Daoy (cell line): ENCODE measurements around the gene VASH1. TPM values are rescaled to one million over a fixed set of nuclear protein-coding genes. Genes with fewer than 3 reads are reported as not detected.
A peak's percentile ranks its signal among the peaks of the same experiment; 100 is the strongest.

Experiments
- DNase-seq: peaks from one replicate; pipeline ENCODE4 v3.0.0-alpha.2; 2015; ENCODE audit warnings: low read depth
- total RNA-seq: library from RNA; depleted of rRNA; stranded (reverse); fragments of >200 nt; shearing (Covaris generic); gene quantifications from 2 replicates; pipeline ENCODE4 v1.2.3, GENCODE V29; 2014

Gene VASH1
- total RNA-seq, 1 experiment from 2014 or later, result 2.9 TPM

DNA sequence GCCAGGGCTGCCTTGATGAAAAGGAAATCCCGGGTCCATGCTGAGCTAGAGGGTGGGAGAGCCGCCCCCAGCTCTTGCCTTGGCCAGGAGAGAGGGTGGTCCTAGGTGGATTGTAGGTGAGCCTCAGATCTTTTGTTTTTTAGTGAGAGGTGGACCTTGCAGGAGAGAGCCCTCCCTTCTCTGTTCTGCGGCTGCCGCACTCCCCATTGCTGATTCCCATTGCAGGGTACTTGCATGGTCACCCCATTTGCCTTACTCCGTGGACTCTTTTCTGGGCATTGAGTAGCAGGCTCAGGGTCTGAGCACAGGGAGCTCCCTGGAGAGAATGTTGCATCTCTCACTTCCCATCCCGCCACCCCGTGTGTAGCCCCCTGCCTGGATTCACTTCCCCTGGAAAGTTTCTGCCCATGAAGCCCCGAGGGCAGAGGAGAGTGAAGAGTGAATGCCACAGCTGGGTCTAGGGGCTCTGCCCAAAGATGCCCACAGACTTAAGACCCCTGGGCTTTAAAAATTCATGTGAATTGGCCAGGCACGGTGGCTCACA lies 10.2 kb downstream of the VASH1 start:
- no peak for DNase-seq

DNA sequence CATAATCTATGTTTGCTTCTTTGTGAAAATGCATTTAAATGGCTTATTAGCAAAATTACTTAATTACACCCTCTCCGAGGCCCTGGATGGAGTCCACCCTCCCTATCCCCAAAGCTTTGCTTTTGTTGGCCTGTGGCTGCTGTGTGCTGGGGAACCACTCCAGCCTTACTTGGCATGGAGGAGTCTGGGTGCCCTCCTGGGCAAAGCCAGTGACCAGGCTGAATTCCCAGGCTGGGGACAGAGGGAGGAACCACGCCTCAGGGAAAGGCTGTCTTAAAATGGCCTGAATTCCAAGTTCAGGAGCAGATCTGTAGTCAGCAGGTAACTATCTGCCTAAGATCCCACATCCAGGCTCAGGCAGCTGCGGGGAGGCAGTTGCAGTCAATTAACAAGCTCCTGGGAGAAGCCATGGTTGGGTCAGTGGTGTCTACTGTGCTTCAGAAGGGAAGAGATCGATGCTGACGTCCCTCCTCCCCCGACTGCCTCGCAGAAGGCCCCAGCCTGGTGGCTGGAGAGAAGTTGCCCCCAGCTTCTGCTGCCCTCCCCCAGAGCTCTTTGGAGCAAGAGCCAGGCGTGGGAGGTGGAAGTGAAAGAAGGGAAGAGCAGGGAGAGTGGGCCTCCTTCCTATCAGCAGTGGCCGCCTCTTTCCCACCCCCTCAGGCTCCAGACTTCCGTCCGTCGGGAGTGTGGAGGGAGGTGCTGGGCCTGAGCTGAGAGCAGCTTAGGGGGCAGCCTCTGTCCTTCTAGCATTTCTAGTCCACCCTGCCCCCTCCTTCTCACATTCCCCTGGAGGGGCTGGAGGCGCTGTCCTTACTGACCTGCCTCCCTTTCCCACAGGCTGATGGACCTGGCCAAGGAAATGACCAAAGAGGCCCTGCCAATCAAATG lies 11.3 kb downstream of the VASH1 start:
- peak; percentile 79 for DNase-seq

DNA sequence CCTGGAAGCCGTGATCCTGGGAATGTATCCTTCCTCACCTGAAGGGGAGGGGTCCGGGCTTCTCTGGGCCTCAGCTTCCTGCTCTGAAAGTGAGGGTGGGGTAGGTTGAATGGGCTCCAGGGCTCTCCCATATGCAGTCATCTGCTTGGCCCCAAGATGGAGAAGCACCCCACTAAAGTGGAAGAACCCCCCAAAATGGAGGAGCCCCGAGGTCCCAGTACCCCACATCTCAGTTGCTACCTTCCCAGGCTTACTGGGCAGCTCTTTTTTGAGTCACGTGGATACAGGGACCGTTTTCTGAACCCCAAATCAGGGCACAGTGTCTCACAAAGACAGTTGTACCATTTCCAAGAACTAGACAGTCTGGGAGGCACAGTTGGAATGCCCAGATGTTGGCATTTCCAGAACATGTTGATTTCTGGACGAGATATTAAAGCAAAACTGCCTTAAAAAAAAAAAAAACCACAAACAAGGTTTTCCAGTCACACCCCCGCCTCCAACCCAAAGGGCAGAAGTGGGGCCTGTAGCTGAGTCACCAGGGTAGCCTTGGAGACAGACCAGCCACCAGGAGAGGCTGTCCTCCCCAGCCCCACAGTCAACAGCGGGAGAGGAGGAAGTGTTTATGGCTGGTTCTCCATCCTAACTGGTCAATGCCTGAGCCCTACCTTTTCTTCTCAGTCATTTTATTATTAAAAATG lies 12.1 kb downstream of the VASH1 start:
- peak; percentile 94 for DNase-seq

DNA sequence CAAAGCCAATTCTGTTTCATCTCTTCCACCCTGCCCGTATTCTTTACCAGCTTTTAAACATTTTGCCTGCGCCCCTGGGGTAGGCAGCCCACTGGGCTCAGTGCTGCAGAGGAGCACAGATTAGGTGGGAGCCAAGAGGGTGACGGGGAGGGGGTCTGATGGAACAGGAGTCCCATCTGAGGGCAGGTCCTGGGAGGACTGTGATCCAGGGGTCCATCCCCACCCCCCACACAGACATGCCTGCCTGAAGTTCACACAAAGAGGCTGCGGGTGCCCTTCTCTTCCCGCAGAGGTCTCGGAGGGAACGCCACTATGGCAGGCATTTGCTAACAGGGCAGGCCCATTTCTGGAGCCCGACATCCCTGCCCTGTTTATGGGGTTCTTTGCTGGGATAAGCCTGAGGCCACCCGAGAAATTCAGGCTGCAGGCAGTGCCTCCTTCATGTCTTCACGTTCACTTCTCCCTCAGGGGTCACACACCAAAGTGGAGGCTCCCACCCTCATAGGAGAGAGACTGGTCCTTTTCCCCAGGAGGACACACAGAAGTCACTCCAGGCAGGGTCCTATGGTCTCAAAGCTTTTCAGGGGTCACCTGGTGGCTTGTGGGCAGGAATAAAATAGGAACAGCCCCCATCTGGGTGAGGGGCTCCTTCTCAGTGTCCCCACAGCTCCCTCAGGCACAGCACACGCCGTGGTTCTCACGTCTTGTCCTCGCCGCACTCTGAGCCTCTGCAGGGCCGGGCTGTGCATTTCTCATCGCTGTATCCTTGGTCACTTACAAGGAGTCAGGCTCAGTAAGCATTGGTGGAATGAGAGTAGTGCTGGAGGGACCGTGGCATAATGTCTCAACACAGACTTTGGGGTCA lies 12.9 kb downstream of the VASH1 start:
- no peak for DNase-seq

DNA sequence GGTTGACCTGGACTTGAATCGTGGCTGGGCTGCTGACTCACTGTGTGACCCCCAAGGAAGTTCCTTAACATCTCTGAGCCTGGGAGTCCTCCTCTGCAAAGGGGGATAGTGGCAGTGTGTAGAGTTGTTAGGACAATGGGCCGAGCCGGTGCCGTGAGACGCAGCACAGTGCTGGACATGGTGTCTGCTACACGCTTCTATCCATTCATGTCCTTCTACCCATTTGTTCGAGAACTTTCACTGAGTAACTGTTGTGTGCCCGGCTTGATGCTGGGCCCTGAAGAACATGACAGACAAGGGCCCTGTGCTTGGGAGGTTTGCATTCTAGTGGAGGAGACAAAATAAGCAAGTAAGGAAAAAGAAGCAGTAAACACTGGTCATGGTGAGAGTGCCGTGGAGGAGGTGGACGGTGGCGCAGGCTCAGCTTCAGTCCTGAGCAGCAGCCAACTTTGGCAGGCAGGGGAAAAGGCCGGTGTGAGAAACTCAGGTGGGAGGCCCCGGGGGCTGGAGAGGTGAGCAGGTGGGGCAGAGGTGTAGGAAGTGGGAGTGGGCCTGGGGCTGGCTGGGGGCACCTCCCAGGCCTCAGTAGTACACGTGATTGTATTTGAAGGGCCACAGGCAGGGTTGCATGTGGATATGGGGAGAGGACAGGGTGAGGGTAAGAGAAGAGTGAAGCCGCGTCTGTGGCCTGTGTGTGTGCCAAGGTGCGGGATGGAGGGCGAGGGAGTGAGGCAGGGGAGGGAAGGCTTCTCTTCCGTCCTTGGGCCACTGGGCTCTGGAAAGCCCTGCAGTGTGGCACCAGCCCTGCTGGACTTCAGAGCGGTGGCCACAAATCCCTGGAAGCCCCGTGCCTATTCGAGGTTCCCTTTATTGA lies 13.8 kb downstream of the VASH1 start:
- DNase-seq, result no peak

DNA sequence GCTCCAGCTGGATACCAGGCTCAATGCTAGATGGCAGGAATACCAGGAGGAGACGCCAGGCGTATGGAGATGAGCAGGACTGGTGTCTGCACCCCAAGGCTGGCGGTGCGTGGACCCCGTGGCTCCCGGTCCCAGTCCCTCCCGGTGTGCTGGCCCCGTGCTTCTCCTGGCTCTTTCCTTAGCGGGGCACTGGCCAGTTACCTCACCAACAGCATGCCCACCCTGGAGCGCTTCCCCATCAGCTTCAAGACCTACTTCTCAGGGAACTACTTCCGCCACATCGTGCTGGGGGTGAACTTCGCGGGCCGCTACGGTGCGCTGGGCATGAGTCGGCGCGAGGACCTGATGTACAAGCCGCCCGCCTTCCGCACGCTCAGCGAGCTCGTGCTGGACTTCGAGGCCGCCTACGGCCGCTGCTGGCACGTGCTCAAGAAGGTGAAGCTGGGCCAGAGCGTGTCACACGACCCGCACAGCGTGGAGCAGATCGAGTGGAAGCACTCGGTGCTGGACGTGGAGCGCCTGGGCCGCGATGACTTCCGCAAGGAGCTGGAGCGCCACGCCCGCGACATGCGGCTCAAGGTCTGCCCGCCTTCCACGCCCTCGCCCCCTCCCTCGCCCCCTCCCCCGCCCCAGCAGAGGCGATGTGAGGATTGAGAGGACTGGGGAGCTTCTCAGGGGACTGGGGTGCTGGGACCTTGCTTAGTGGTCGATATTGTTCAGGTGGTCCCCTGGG lies 14.6 kb downstream of the VASH1 start:
- DNase-seq, result no peak

DNA sequence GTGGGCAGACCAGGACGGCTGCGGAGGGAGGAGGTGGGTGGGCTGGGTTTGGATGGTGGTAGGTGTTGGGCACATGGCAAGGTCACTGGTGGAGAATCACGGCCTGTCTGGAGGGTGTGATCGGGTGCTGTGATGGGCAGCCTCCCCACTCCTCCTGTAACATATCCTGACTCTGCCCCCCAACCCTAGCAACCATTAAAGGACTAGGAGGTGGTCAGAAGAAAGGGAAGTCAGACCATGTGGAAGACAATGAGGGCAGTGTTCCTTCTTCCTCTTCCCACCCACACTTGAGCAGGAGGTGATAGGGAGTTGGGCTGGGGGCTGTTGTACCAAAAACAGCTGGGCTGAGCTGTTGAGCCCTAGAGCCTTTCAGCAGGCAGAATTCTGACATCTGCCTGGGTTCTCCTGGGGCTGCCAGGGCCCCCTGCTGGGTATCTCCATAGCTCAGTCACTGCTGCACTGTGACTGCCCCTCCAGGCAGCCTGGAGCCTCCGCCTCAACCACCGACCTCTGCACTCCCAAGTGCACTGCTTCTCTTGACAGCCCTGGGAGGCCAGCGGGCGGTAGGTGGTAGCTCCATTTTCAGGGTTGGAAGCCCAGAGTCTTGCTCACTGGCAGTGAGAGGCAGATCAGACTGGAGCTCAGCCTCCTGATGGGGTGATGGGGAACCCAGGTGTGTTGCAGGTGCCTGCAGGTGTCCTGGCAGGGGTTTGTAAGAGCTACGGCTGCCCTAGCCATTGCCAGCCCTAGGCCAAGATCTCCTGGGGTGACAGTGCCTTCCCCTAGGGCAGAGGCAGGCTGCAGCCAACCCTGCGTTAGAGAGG lies 15.4 kb downstream of the VASH1 start:
- no peak for DNase-seq

DNA sequence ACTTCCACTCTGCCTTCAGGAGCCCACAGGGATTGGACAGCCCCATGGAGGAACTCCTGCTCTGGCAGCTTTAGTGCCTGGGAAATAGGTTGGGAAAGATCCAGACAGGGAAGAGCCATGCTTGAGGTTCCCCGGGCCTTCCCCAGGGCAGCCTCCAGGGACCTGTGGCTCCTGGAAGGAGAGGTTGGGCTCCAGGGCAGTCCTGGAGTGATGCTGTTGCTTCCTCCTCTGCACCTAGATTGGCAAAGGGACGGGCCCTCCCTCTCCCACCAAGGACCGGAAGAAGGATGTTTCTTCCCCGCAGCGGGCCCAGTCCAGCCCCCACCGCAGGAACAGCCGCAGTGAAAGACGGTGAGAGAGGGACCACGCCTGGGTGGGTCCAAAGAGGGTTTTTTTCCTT lies 16.5 kb downstream of the VASH1 start:
- DNase-seq, result no peak

DNA sequence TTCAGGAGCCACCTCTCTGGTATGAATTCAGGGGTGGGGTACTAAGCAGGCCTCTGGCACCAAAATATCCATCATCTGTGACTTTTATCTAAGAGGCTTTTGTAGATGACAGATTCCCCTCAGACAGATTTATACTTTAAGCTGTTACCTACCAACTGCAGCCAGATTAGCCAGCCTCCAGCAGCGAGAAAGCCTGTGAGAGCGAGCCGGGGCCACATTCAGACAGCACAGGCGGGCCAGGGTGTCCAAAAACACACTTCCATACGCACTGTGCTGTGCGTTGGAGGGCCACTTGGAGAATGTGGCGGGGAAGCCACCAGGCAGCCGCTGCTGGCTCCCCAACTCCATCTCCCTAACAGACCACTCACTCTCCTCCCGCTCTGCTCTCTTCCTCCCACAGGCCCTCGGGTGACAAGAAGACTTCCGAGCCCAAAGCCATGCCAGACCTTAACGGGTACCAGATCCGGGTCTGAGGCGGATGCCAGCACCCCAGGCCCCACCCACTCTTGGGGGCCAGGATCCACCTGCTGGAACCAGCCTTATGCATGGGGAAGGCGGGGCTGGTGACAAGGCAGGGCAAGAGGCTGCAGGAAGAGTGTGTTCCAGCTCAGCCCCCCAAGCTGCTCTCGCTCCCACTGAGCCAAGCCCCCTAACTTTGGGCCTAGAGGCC lies 17.4 kb downstream of the VASH1 start:
- no peak for DNase-seq

DNA sequence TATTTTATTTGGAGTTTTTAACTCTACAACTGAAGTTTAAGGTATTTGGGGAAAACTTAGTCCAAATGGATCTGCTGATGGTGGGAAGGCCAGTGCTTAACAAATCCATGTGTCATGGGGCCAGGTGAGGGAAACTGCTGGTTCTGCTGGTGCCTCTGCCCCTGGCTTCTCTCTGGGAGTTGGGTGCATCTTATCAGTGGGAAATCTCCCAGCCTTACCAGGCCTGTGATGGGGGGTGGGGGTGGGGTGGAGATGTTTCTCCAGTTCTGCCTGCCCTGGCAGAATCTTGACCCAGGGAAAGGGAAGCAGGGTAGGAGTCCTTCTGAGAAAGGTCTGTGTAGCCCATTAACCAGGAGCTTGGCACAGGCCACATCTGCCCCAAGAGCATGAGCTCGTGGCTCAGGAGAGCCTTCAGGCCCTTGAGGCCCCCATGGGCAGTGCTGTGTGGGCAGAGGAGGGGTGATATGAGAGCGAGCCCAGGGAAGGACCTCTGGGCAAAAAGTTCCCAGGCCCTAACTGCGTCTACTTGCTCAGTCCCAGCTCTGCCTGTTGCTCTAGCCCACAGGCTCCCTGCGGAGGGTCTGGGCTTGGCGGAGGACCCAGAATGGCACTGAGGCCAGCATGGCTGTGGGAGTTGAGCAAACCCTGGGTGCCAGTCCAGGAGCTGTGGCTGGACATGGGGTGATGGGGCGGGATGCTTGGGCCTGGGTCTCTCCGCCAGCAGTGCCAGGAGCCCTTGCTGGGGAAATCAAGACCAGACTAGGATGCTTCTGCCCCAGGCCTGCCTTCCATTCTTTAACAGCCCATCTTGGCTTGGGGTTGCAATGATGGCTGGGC lies 18.2 kb downstream of the VASH1 start:
- DNase-seq, result no peak

DNA sequence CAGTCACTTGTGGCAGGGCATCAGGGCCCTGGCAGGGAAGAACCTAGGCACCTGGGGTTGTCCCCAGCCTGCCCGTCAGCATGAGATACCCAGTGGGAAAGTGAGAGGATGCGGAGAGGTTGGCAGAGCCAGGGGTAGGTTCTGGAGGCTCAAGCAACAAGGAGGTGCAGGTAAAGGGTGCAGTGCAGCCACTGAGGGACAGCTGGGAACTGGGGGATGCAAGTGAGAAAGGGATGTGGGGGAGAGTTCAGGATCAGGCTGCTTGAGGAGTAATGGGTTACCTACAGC lies 18.7 kb downstream of the VASH1 start:
- DNase-seq, result no peak

DNA sequence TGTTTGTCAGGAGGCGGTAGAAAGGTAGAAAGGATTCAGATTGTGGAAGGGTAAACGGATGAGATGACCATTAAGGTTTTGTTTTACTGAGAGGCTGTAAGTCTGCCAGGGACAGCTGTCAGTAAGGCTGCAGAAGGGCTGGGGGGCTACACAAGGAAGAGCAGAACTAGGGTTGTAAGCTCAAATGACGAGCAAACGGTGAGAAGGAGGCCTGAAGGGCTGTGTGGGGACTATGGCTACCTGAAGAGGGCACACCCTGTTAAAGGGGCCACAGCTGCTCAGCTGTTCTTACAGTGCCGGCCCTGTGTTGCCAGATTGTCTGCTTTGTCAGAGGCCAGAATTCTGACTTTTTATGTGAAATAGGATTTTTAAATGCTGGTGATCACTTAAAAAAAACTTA lies 19.1 kb downstream of the VASH1 start:
- no peak for DNase-seq

DNA sequence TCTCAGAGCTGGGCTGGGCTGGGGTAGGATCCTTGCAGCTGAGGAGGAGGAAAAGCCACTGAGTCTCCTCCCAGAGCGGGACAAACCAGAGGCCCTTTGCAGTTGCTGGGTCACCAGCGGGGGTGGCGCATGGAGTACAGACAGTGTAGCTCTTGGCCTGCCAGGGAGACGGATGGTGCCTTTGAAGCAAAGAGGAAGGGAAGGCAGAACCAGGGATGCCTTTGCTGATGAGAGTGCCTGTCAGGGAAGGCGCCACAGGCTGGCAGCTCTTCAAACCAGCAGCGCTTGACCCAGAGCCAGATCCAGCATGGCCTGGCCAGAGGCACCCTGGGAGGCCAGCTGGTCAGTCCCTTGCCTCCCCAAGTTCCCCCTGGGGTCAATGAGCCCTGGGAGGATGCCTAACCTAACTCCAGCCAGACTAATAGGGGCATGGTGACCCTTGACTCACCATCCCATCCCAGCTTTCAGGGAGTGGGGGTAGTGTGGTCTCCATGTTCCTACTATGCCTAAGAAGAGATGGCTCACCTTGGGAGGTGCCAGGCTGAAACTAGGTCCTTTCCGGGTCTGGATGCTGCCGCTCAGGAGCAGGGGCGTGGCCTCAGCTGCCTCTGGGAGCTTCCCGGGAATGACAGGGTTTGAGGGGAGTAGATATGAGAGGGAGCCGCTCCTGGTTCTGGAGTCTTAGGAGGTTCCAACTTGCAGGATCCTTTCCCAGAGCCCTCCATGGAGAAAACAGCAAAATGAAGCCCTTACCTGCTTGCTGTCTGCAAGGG lies 19.8 kb downstream of the VASH1 start:
- no peak for DNase-seq

DNA sequence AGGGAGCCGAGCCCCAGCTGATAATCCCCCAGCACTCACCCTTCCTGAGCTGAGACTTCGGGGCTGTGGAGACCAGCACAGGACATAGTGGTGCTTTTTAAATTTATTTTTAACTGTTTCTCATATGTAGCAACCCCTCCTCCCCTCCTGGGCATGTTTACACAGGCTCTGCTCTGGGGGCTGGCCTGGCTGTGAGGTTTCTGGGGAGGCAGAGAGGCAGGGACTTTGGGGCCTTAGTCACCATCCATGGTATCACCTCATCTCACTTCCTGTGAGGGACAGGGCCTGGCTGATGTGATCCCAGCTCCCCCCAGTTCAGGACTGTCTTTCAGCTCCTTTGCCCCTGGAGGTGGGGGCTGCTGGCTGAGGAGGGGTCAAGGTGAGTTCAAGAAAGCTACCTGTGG lies 20.4 kb downstream of the VASH1 start:
- no peak for DNase-seq

DNA sequence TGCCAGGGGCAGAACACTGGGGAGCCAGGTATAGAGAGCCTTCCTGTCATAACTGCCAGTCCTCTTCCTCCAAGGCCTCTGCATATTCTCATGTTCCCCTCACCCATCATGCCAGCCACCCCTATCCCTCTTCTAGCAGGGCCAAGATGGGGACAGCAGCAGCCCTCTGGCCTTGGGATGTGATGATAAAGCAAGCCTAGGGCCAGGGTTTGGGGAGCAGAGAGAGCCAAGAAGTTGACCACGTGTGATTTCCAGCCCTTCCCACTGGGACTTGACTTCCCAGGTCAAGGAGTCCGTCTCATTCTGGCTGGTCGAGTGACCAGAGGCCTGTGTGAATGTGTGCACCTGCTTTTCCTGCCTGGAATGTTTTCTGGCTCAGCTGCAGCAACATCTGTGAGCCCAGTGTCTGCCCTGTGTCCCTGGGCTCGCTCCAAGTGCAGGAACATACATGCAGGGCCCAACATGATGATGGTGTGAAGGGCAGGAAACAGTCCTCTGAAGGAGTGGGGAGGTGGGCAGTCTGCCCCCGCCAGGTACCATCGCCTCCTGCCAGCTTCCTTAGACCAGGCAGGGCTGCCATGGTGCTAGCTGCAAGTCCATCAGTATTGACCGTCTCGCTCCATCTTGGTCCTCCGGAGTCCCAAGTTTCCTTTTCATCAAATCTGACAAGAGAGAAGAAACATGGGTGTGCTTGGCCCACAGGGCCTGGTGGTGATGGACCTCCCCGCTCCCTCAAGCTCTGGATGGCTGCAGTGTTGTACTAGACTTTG lies 21.0 kb downstream of the VASH1 start:
- no peak for DNase-seq

DNA sequence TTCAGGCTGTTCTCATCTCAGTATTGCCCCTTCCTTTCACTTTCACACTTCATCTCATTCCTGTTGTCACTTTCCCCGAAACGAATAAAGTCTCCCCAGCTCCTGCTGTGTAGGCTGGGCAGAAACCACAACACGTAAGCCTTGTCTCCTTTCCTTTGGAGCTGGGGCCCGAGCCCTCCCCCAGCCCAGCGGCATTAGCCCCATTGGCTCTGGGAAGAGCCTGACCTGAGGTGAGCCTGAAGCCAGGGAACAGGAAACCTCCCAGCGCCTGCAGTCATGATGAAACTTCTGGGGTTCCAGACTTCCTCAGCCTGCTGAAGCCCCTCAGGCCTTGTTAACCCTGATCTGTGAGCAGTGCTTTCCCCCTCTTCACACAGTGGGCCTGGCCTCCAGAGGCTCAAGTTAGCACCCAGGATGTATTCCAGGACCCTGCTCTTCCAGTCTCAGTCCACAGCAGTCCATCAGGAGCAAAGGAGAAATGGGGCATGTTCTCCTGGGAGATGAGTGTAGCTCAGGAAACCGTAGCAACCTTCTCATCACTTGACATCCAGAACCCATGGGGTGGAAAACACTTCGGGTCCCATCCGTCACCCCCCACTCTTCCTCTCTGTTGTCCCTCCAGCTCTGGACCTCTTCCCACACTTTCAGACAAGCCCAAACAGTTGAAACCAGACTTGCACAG lies 21.8 kb downstream of the VASH1 start:
- DNase-seq, result no peak
